Coronary artery (tissue), 2 donors: ENCODE measurements around the gene MS4A18.
"Not testable (repeated sequence)": the region's sequence is repeated elsewhere in the genome, so short reads cannot be mapped to it uniquely, and the experiment has no call there.

Source experiments
- DNase-seq: peaks from one replicate; pipeline ENCODE4 v3.0.0-alpha.2; 2017; ENCODE audit warnings: low spot score
- H3K27ac ChIP-seq, 2 donors: fragments of 200-600 bp; sonication (generic); one replicate each; pipeline ENCODE4 v1.5.1; 2016 to 2019
- H3K4me3 ChIP-seq: fragments of 200-600 bp; sonication (generic); 2 replicates; pipeline ENCODE4 v1.5.1; 2016; ENCODE audit warnings: mild to moderate bottlenecking, moderate library complexity
- TF ChIP-seq, protein P1 (sequence below): fragments of 200-600 bp; sonication (generic); IDR thresholded peaks from one replicate; pipeline ENCODE4 v1.5.1; 2019; ENCODE audit warnings: antibody characterized with exemption

The MS4A18 gene

DNA sequence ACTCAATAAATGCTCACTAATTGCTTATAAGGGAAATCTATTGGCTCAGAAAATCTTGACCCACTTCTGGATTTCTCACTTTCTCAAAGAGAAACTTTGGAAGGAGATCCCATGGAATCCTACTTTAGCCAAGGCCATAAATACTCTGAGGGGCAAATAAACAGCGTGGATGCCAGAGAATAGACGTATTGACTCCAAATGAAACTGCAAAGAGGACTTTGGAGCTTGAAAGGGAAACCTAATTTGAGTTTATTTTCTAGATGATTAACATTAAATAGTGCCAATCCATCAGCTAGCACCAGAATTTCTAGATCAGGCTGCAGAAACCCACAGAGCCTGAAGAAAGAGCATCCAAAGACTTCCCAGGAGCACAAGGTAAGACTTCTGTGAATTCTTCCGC lies at the start of gene MS4A18:
Gene MS4A18 (plus strand): TSS at position 301 of the 400 bp plus-strand sequence.
- no peak for DNase-seq
- TF ChIP-seq, protein P1, sequence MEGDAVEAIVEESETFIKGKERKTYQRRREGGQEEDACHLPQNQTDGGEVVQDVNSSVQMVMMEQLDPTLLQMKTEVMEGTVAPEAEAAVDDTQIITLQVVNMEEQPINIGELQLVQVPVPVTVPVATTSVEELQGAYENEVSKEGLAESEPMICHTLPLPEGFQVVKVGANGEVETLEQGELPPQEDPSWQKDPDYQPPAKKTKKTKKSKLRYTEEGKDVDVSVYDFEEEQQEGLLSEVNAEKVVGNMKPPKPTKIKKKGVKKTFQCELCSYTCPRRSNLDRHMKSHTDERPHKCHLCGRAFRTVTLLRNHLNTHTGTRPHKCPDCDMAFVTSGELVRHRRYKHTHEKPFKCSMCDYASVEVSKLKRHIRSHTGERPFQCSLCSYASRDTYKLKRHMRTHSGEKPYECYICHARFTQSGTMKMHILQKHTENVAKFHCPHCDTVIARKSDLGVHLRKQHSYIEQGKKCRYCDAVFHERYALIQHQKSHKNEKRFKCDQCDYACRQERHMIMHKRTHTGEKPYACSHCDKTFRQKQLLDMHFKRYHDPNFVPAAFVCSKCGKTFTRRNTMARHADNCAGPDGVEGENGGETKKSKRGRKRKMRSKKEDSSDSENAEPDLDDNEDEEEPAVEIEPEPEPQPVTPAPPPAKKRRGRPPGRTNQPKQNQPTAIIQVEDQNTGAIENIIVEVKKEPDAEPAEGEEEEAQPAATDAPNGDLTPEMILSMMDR: no peak
- Histone ChIP-seq H3K27ac (no peak within 1 kb of the TSS), H3K4me3 (no peak within 1 kb of the TSS)

DNA sequence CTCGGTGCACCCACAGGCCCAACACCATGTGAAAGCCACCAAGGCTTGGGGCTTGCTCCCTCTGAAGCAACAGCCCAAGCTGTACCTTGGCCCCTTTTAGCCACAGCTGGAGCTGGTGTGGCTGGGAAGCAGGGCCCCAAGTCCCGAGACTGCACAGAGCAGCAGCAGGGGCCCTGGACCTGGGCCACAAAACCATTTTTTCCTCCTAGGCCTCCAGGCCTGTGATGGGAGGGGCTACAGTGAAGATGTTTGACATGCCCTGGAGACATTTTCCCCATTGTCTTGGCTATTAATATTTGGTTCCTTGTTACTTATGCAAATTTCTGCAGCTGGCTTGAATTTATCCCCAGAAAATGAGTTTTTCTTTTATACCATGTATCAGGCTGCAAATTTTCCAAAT lies 46.3 kb upstream of the MS4A18 start:
- not testable (repeated sequence) for DNase-seq, H3K27ac ChIP-seq, H3K4me3 ChIP-seq

DNA sequence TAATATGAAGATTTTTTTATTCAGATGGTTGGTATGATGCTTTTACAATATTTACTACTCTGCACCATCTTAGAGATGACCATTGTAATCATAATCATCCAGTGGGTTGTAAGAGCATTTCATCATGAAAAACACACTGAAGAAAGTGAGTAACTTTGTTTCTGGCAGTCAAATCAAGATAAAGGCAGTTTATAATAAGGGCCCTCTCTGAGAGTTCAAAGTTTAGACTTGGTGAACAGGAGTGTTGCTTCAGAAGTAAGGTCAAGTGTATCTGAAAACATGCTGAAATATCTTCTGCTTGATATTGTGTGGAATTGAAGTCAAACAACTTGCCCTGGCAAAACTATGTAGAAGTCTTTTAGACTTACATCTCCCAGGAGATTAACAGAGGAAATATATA lies 44.6 kb upstream of the MS4A18 start:
- H3K4me3 ChIP-seq: no peak overlapping the region
- TF ChIP-seq, protein P1: no peak

DNA sequence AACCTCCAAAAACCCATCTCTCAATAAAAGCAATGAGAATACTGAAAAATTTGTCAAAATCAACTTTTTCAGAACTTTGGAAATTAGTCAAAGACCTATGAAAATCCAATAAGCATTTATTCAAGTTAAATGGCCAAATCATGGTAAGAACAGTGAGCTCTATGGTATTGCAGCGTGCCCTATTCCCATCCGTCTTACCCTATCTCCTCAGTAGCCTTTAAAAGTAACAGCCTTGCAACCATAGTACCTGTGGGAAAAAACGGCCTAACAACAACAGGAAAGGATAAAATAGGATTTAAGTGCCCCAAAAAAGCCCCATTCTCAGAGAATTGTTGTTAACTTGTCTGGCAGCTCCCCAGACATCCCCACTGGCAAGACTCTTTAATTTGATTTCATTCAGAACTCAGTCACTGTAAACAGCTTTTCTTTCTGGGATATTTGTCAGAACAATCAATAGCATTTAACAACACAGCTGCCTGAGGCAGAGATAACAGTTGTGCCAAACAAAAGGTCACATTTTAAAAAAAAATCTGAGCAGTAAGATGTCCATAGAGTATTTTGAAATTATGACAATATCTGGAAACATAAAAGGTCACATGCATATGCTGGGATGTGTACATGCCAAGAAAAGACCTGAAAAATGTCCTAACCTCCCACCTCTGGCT lies 43.9 kb upstream of the MS4A18 start:
- Histone ChIP-seq H3K27ac (no peak overlapping the region), H3K4me3 (no peak overlapping the region)
- TF ChIP-seq, protein P1: no peak
- no peak for DNase-seq

More for the DNA sequence above, 44.6 kb upstream of the MS4A18 start:
- no peak overlapping the region for H3K27ac ChIP-seq
- DNase-seq: no peak

DNA sequence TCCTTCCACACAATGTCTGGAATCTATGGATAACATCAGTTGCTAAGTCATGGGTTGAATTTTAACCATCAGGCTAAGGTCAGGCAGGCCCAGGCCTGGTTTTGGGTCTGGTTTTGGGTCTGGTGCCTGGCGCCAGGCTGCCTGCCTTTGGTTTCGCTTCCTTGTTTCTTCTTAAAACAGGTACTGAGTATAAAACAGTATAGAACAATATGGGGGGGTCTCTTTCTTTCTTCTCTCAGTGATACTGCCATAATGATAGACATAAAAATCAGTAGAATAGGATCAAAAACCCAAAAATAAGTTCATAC lies 40.0 kb upstream of the MS4A18 start:
- not testable (repeated sequence) for H3K27ac ChIP-seq, H3K4me3 ChIP-seq, DNase-seq

DNA sequence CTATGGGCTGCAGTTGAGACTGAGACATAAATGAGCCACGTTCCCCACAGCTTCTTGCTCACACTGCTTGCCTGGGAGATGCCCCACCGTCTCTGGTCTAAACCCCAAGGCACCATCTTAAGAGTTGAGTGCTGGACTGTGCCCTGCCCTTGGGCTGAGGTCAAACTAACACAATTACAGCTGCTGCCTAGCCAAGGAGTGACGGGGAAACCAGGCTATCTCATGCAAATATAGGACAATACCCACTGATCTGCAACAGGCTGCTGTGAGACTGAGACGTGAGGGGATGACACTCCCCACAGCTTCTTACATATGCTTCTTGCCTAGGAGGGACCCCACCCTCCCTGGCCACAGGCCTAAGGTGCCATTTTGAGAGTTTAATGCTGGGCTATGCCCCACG lies 32.9 kb upstream of the MS4A18 start:
- H3K27ac ChIP-seq: no peak overlapping the region
- no peak overlapping the region for H3K4me3 ChIP-seq
- TF ChIP-seq, protein P1: no peak
- no peak for DNase-seq

DNA sequence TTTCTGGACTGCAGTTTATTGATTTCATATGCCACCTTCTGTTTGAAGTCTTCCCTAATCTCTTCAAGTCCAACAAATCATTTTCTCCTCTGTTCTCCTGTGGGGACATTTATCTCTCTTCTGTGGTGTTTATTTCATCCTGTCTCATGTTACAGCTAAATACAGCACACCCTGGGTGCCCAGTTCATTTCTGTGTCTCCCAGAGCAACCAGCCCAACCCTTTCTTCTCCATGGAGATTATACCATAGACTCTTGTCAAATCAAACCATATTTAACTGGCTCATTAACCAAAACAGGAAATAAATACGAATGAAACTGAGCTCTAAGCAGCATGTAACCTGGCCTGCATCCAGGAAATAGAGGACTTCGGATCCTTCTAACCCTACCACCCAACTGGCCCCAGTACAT lies 25.2 kb upstream of the MS4A18 start, which contains the start of gene MS4A8:
Gene MS4A8 (plus strand): TSS at position 329 of the 408 bp plus-strand sequence. CDS start 1,249 bp downstream, outside the sequence.
- TF ChIP-seq, protein P1: no peak
- Histone ChIP-seq H3K4me3 (no peak within 1 kb of the TSS), H3K27ac (no peak within 1 kb of the TSS)
- no peak for DNase-seq

DNA sequence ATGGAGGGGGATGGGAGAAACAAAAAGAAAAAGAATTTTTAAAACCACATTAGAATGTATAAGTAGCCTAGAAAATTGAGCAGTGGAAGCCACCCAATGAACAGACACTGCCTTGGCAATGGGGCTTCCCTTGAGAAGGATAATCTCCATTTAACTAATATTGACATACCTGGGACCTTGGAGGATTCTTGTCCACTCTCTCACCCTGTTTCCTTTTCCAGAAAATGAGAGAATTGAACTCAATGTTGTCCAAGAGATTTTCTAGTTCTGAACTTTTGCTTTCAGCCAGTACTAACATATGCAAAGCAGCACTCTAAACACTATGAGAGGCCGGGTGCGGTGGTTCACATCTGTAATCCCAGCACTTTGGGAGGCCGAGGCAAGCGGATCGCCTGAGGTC lies 24.6 kb upstream of the MS4A18 start:
- no peak overlapping the region for H3K4me3 ChIP-seq
- no peak for DNase-seq
- H3K27ac ChIP-seq: no peak overlapping the region
- TF ChIP-seq, protein P1: no peak
